Natural killer cell (primary cell): ENCODE results near the gene TPT1. TPM values are rescaled to one million over a fixed set of nuclear protein-coding genes. Genes with fewer than 3 reads are reported as not detected.

Experiments
- ATAC-seq, 3 donors: fragments of 150-1000 bp in 2 of 3; fragments of 200-7000 bp in 1 of 3; cut with Tn5 transposase; 1 replicate in 1 of 3; 2 replicates in 2 of 3; pipeline ENCODE4 v1.10.0; 2021; ENCODE audit warnings: mild to moderate bottlenecking in 2 of 3, moderate library complexity in 2 of 3
- DNase-seq, 2 donors: peaks; one replicate each; pipeline versions ENCODE4 v3.0.0 to v3.0.0-alpha.2; 2013 to 2021; ENCODE audit warnings: mixed read lengths in 1 of 2
- H3K27ac ChIP-seq: one replicate; pipeline ENCODE4 v1.5.1; 2013; ENCODE audit warnings: mild to moderate bottlenecking, low read length
- H3K27me3 ChIP-seq: one replicate; pipeline ENCODE4 v1.6.1; 2013; ENCODE audit warnings: low read length; ENCODE audit not compliant: control insufficient read depth, insufficient read depth
- H3K36me3 ChIP-seq: one replicate; pipeline ENCODE4 v1.6.1; 2013; ENCODE audit warnings: low read length; ENCODE audit not compliant: control insufficient read depth, insufficient read depth
- H3K4me1 ChIP-seq: one replicate; pipeline ENCODE4 v1.6.1; 2013; ENCODE audit warnings: low read length; ENCODE audit not compliant: control insufficient read depth, insufficient read depth
- H3K4me3 ChIP-seq: one replicate; pipeline ENCODE4 v1.5.1; 2013; ENCODE audit warnings: low read length
- H3K9me3 ChIP-seq: one replicate; pipeline ENCODE4 v1.6.1; 2013; ENCODE audit warnings: low read length; ENCODE audit not compliant: control insufficient read depth, insufficient read depth
- H3K27ac Mint-ChIP-seq, 2 donors: one replicate each; pipeline ENCODE4 v1.8.0; 2022; ENCODE audit warnings: mild to moderate bottlenecking in 2 of 2, mixed read lengths in 2 of 2, moderate library complexity in 1 of 2
- H3K27me3 Mint-ChIP-seq, 2 donors: one replicate each; pipeline ENCODE4 v1.8.0; 2022; ENCODE audit warnings: low read depth in 2 of 2, mixed read lengths in 2 of 2
- H3K36me3 Mint-ChIP-seq: one replicate; pipeline ENCODE4 v1.8.0; 2022; ENCODE audit warnings: mixed read lengths
- H3K4me1 Mint-ChIP-seq, 2 donors: one replicate each; pipeline ENCODE4 v1.8.0; 2022; ENCODE audit warnings: mixed read lengths in 2 of 2
- H3K4me3 Mint-ChIP-seq: one replicate; pipeline ENCODE4 v1.8.0; 2022; ENCODE audit warnings: mild to moderate bottlenecking, moderate library complexity, mixed read lengths
- H3K9me3 Mint-ChIP-seq, 2 donors: one replicate each; pipeline ENCODE4 v1.8.0; 2022; ENCODE audit warnings: mixed read lengths in 2 of 2
- CTCF ChIP-seq: fragments of 200-600 bp; IDR thresholded peaks from one replicate; pipeline ENCODE4 v1.8.0; 2022; ENCODE audit warnings: antibody characterized with exemption
- WGBS: methylation state at CpG from one replicate; pipeline ENCODE4 v1.1.7; 2013; ENCODE audit warnings: missing lambda C conversion rate; ENCODE audit not compliant: insufficient coverage; 5-methylcytosine and 5-hydroxymethylcytosine counted together
- intact Hi-C: fragments of 100-400 bp; cut with micrococcal nuclease; formaldehyde crosslinking; loops from one replicate; pipeline ENCODE4 v1.14.2; 2022
- total RNA-seq, 4 donors: library from RNA; stranded (reverse); fragments of 120-200 nt in 1 of 4; gene quantifications; one replicate each; pipeline versions ENCODE4 v1.2.3 to v1.2.4, GENCODE V29; 2013 to 2022

Gene TPT1
- total RNA-seq, 3 donors from 2014 or later (not counting 1 experiment from before 2014, with no cell fraction given) = 2,606 to 3,166 (median 3,085) TPM

- no peaks in the 10 kb centered on the region for H3K27me3 ChIP-seq
- ATAC-seq = no peak
- TF ChIP-seq CTCF = no peak
- DNase-seq = no peak
- Mint-ChIP-seq H3K27ac (no peak overlapping the region), H3K36me3 (no peaks in the 10 kb centered on the region), H3K4me1 (peaks cover 16 to 19% of the 10 kb centered on the region in 2 donors), H3K27me3 (peaks cover 0 to 3% of the 10 kb centered on the region in 2 donors), H3K4me3 (no peak overlapping the region), H3K9me3 (no peaks in the 10 kb centered on the region)
- H3K27ac ChIP-seq = no peak overlapping the region
- intact Hi-C loops = no loop called here
- WGBS = 86% methylated on average over 5 of the region's 5 CpGs
- no peaks in the 10 kb centered on the region for H3K9me3 ChIP-seq
- H3K36me3 ChIP-seq = no peaks in the 10 kb centered on the region
- no peak overlapping the region for H3K4me3 ChIP-seq
- peaks cover 25% of the 10 kb centered on the region for H3K4me1 ChIP-seq
These were observed 37.1 kb downstream of the TPT1 start for GRCh38 chr13:45303866-45304265.

- 89% methylated on average over 1 of the region's 2 CpGs for WGBS
- Mint-ChIP-seq H3K27ac (no peak overlapping the region), H3K36me3 (no peaks in the 10 kb centered on the region), H3K4me3 (no peak overlapping the region), H3K9me3 (no peaks in the 10 kb centered on the region), H3K4me1 (peaks cover 20 to 27% of the 10 kb centered on the region in 2 donors), H3K27me3 (peaks cover 0 to 3% of the 10 kb centered on the region in 2 donors)
- DNase-seq = no peak
- no peak overlapping the region for H3K27ac ChIP-seq
- no peak overlapping the region for H3K4me3 ChIP-seq
- intact Hi-C loops = no loop called here
- ATAC-seq = no peak
- H3K4me1 ChIP-seq = peaks cover 33% of the 10 kb centered on the region
- no peaks in the 10 kb centered on the region for H3K9me3 ChIP-seq
- TF ChIP-seq CTCF = no peak
- H3K27me3 ChIP-seq = no peaks in the 10 kb centered on the region
- H3K36me3 ChIP-seq = no peaks in the 10 kb centered on the region
These were observed 38.0 kb downstream of the TPT1 start for GRCh38 chr13:45303026-45303425.

- Histone ChIP-seq H3K4me3 (no peak overlapping the region), H3K4me1 (peaks cover 36% of the 10 kb centered on the region), H3K27ac (no peak overlapping the region), H3K27me3 (no peaks in the 10 kb centered on the region), H3K9me3 (no peaks in the 10 kb centered on the region), H3K36me3 (no peaks in the 10 kb centered on the region)
- Mint-ChIP-seq H3K36me3 (no peaks in the 10 kb centered on the region), H3K4me1 (peaks cover 25 to 33% of the 10 kb centered on the region in 2 donors), H3K27ac (no peak overlapping the region), H3K4me3 (no peak overlapping the region), H3K27me3 (peaks cover 0 to 3% of the 10 kb centered on the region in 2 donors), H3K9me3 (no peaks in the 10 kb centered on the region)
- no peak for TF ChIP-seq CTCF
- intact Hi-C loops = no loop called here
- 74% methylated on average over 3 of the region's 3 CpGs for WGBS
- ATAC-seq (no peak), DNase-seq (no peak)
These were observed 38.5 kb downstream of the TPT1 start for GRCh38 chr13:45302507-45302906.

- DNase-seq (no peak), ATAC-seq (no peak)
- Histone ChIP-seq H3K4me3 (no peak overlapping the region), H3K27ac (no peak overlapping the region), H3K36me3 (no peaks in the 10 kb centered on the region), H3K4me1 (peaks cover 46% of the 10 kb centered on the region), H3K9me3 (no peaks in the 10 kb centered on the region), H3K27me3 (no peaks in the 10 kb centered on the region)
- Mint-ChIP-seq H3K4me3 (no peak overlapping the region), H3K27ac (no peak overlapping the region), H3K9me3 (no peaks in the 10 kb centered on the region), H3K36me3 (no peaks in the 10 kb centered on the region), H3K4me1 (peaks cover 35 to 40% of the 10 kb centered on the region in 2 donors), H3K27me3 (peaks cover 0 to 3% of the 10 kb centered on the region in 2 donors)
- intact Hi-C loops = no loop called here
- no peak for TF ChIP-seq CTCF
- WGBS = 89% methylated on average over 11 of the region's 11 CpGs
These were observed 39.7 kb downstream of the TPT1 start for GRCh38 chr13:45301263-45301662.
